ENCODE data around the gene NOTO. TPM values are rescaled to one million over a fixed set of nuclear protein-coding genes. Genes with fewer than 3 reads are reported as not detected.

The NOTO gene
- total and polyA plus RNA-seq, 2 of the 8 experiments (the other 6 are each of a cell fraction or from before 2014, with no cell fraction given) = 0.33 to 0.54 TPM

DNA sequence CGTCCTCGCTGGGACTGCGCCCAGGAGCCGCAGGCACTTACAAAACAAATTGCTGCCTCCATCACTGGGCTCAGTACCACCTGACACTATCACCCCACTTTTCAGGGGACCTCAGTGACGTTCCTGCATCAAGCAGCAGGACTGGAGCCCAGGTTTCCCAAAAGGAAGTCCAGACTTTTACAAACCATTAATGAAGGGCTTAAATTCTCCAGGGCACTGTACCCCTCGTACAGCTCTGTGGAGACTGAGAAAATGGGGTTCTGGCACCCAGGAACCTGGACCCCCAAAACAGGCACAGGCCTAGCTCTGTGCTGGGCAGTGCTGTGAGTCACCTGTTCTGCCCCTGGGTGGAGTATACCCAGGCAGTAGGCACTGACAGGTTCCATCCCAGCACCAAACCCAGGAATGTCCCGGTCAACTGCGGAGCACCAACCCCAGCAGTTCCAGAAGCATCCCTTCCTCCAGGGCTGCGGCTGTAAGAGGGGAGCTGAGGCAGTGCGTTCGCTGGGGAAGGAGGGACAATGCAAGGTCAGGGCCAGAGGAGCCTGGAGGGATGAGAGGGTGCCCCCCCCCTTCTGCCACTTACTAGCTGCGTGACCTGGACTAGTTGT, 24.6 kb upstream of the NOTO start:
- Histone ChIP-seq H2AFZ (ENCODE audit: low read length) (no peak overlapping the region), H3K79me2 (ENCODE audit: control insufficient read depth in 1 of 2, insufficient read depth in 2 of 2, low read length in 2 of 2) (no peaks in the 10 kb centered on the region), H3K9me3 (ENCODE audit: insufficient read depth in 2 of 2, low read depth in 1 of 2, low read length in 1 of 2) (no peaks in the 10 kb centered on the region), H2BK5ac (ENCODE audit: low read depth, low read length) (no peak overlapping the region), H3K18ac (ENCODE audit: extremely low read depth, low read length) (no peak overlapping the region), H3K4me1 (replicated peaks in 1 of 4; ENCODE audit: control insufficient read depth in 3 of 4, insufficient read depth in 4 of 4, low read length in 3 of 4) (peaks cover 2 to 23% (median 11%) of the 10 kb centered on the region in 4 experiments; a peak in 6 of 7 replicates), H4K5ac (ENCODE audit: insufficient read length, low read depth, low read length) (no peak overlapping the region), H2BK120ac (replicated peaks; ENCODE audit: low read depth, low read length) (no peak overlapping the region), H3K9ac (replicated peaks in 1 of 4; ENCODE audit: extremely low read depth in 1 of 4, low read depth in 3 of 4, low read length in 3 of 4) (no peak overlapping the region), H2BK15ac (ENCODE audit: low read length) (peak overlapping the region; percentile 81; the same call in 1 of the 2 replicates), H3K4me3 (ENCODE audit: extremely low read depth in 1 of 4, insufficient read depth in 2 of 4, low read depth in 3 of 4, low read length in 4 of 4) (peak overlapping the region in 3 of 4 experiments; percentile 4 to 64 (median 12); a peak in 5 of 8 replicates), H2BK20ac (ENCODE audit: low read length) (no peak overlapping the region), H3K23me2 (ENCODE audit: low read depth, low read length) (peaks cover 22% of the 10 kb centered on the region; the same call in 1 of the 2 replicates), H2BK12ac (ENCODE audit: low read depth, low read length) (no peak overlapping the region; the same call in 1 of the 2 replicates), H2AK5ac (ENCODE audit: low read depth, low read length) (no peak overlapping the region), H3K27me3 (replicated peaks in 1 of 4; ENCODE audit: control insufficient read depth in 3 of 4, extremely low read depth in 1 of 4, insufficient read depth in 3 of 4, low read length in 3 of 4) (peaks cover 22 to 59% (median 45%) of the 10 kb centered on the region in 4 experiments), H3K36me3 (ENCODE audit: control insufficient read depth in 2 of 4, insufficient read depth in 4 of 4, low read length in 3 of 4) (no peaks in the 10 kb centered on the region), H4K91ac (replicated peaks; ENCODE audit: insufficient read length, low read length) (no peak overlapping the region), H3K14ac (ENCODE audit: insufficient read length) (no peak overlapping the region), H3K4ac (replicated peaks; ENCODE audit: insufficient read length, low read depth, low read length) (no peak overlapping the region), H3K23ac (ENCODE audit: insufficient read length) (no peak overlapping the region), H3K4me2 (ENCODE audit: insufficient read depth in 1 of 2, low read depth in 2 of 2, low read length in 2 of 2) (peak overlapping the region; percentile 7 to 84), H3K56ac (replicated peaks; ENCODE audit: insufficient read length, low read depth, low read length) (no peak overlapping the region), H4K20me1 (replicated peaks in 1 of 2; ENCODE audit: control insufficient read depth in 1 of 2, insufficient read depth in 2 of 2, low read length in 2 of 2) (peaks cover 4 to 6% of the 10 kb centered on the region in 2 experiments), H4K8ac (ENCODE audit: extremely low read depth, insufficient read depth, low read length) (no peak overlapping the region), H3K79me1 (ENCODE audit: low read depth, low read length) (no peaks in the 10 kb centered on the region), H3K27ac (ENCODE audit: low read depth, low read length) (no peak overlapping the region)
- ChIA-PET POLR2A (ENCODE audit: partially characterized antibody) (interaction anchor here (0.6 to 2.5 kb wide), 8 partner anchors 18 to 106 kb away, joined by 3 to 16 read pairs (median 5); partner anchors contain the start of genes SFXN5 and SMYD5), CTCF (ENCODE audit: partially characterized antibody) (interaction anchor here (0.5 to 6.5 kb wide), 86 partner anchors 10 to 1394 kb away, joined by 3 to 92 read pairs (median 5); partner anchors contain the start of genes EMX1, NOTO, PRADC1 and RAB11FIP5)
- FAIRE-seq = no peak
- DNase-seq (ENCODE audit: low read depth in 1 of 2, low spot score in 2 of 2) = peak in 1 of 2 experiments; percentile 57
- 37% methylated on average over 12 of the region's 12 CpGs; no CpG with 5 or more reads in 1 of the 2 experiments for WGBS, 2 experiments (ENCODE audit: extremely low coverage in 1 of 2, insufficient coverage in 1 of 2, insufficient read length in 1 of 2, insufficient replicate concordance in 2 of 2, low coverage in 1 of 2, low lambda C conversion rate in 2 of 2, missing lambda C conversion rate in 1 of 2)
- TF ChIP-seq TEAD4 (IDR thresholded peaks at IDR 0.05; ENCODE audit: low read depth, low read length) = no peak
- no peak for TF ChIP-seq BCL11A (IDR thresholded peaks at IDR 0.05; ENCODE audit: low read depth in 2 of 2, low read length in 2 of 2)
- TF ChIP-seq, protein P1, sequence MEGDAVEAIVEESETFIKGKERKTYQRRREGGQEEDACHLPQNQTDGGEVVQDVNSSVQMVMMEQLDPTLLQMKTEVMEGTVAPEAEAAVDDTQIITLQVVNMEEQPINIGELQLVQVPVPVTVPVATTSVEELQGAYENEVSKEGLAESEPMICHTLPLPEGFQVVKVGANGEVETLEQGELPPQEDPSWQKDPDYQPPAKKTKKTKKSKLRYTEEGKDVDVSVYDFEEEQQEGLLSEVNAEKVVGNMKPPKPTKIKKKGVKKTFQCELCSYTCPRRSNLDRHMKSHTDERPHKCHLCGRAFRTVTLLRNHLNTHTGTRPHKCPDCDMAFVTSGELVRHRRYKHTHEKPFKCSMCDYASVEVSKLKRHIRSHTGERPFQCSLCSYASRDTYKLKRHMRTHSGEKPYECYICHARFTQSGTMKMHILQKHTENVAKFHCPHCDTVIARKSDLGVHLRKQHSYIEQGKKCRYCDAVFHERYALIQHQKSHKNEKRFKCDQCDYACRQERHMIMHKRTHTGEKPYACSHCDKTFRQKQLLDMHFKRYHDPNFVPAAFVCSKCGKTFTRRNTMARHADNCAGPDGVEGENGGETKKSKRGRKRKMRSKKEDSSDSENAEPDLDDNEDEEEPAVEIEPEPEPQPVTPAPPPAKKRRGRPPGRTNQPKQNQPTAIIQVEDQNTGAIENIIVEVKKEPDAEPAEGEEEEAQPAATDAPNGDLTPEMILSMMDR (IDR thresholded peaks at IDR 0.05; ENCODE audit: control extremely low read depth in 1 of 3, insufficient read depth in 1 of 3, low read depth in 1 of 3, low read length in 3 of 3) = peak in 1 of 3 experiments; percentile 20; a peak in 1 of 4 replicates
- TF ChIP-seq, protein P2, sequence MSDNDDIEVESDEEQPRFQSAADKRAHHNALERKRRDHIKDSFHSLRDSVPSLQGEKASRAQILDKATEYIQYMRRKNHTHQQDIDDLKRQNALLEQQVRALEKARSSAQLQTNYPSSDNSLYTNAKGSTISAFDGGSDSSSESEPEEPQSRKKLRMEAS (IDR thresholded peaks at IDR 0.05) = no peak
- TF ChIP-seq, protein P3, sequence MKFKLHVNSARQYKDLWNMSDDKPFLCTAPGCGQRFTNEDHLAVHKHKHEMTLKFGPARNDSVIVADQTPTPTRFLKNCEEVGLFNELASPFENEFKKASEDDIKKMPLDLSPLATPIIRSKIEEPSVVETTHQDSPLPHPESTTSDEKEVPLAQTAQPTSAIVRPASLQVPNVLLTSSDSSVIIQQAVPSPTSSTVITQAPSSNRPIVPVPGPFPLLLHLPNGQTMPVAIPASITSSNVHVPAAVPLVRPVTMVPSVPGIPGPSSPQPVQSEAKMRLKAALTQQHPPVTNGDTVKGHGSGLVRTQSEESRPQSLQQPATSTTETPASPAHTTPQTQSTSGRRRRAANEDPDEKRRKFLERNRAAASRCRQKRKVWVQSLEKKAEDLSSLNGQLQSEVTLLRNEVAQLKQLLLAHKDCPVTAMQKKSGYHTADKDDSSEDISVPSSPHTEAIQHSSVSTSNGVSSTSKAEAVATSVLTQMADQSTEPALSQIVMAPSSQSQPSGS (IDR thresholded peaks at IDR 0.05; ENCODE audit: low read length) = no peak

Data from H1 (cell line).